OCI-M1 (cell line): ENCODE measurements around the gene TAC3.
"Not testable (repeated sequence)": the region's sequence is repeated elsewhere in the genome, so short reads cannot be mapped to it uniquely, and the experiment has no call there.

ENCODE experiments used
- DNase-seq: peaks from one replicate; lab custom pipeline; 2025; lab: John Stamatoyannopoulos, UW

The TAC3 gene

DNA sequence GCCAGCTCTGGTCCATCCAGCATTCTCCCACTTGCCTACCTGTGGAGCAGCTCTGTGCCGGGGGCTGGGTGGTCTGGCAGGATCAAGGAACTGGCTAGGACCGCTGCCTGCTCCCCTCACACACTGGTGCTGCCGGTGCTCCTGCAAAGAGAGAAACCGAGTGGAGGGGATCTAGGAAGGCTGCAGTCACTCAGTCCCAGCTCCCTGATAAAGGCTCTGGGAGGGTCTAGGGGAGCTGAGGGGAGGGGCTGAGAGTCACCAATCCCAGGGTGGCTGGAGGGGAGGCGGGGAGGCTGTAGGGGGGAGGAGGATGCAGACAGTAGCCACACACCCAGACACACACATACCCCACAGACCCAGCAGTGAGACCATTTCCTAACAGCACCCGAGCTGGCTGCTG, at the start of gene TAC3:
Gene TAC3 (minus strand): TSS at position 182 of the 400 bp plus-strand sequence. CDS start 732 bp downstream, outside the sequence.
- no peak for DNase-seq

DNA sequence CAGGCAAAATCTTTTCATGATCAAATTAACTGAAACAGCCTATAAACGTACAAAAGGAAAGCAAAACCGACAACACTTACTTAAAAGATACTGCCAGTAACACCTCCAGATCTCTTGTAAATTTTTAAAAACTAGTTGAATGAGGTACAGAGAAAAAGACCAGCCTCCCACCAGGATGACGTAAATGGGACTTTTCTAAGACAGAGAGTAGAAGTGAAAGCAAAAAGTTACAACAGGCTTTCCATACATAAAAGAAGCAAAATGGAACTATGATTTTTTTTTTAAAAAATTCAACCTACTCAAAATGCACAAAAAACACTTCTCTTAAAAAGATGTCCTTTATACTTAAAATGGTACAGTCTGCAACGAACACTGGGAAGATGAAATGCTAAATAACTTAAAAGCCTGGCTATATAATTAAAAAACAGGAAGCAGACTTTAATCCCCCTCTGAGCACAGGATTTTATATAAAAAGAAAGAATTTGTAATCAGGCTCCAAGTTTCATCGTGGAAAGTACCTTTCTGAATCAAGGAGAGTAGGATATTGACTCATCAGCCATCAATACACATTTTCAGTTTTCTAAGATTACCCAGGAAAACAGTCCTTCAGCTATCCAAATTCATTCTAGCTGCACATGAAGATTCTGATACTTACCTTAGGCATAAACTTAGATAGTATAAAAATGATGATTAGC, 47.8 kb upstream of the TAC3 start:
- DNase-seq = peak; percentile 27

DNA sequence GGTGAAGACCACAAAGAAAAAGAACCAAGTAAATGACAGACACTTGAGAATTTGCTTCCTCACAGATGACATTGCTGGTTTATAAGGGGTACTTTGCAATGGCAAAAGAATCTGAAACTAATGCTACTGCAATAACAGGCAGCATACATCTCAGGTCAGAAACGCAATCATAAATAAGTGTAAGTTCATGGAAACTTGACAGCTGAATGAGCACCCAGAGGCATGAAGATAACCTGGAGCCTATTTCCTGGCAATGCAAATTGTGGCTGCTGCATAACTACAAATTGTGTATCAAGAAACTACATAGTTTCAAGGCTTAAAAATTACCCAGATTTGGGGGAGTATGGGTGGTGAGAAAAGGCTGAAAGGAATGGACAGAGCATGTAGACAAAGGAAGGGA, 42.1 kb upstream of the TAC3 start:
- DNase-seq = no peak

DNA sequence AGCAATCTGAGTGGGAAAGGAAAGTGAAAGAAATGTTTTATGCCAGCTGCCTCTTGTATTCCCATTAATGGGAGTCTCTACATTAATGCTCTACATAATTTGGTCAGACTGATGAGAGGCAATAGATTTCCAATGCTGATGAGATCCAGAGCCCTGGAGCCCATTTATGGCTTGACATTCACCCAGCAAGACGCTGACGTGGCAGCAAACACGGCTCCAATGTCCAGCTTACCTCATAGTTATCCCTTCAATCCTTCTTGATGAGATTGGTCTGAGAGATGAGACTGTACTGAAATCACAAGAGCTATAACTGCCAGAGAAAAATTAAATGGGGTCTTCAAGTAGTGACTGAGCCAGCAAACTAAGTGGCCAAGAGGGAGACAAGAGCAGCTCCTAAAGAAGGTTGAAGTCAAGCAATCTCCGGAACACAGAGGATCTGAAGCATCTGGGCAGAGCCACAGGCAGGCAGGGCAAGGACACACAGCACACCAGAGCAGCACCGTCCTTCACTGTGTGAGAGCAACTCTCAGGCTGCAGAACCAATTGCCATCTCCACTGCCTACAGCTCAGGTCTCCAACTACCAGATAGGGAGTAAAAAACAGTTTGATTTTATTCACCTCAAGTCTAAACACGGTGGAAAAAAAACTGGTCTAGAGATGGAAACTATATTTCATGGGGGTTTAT, 40.9 kb upstream of the TAC3 start:
- no peak for DNase-seq

DNA sequence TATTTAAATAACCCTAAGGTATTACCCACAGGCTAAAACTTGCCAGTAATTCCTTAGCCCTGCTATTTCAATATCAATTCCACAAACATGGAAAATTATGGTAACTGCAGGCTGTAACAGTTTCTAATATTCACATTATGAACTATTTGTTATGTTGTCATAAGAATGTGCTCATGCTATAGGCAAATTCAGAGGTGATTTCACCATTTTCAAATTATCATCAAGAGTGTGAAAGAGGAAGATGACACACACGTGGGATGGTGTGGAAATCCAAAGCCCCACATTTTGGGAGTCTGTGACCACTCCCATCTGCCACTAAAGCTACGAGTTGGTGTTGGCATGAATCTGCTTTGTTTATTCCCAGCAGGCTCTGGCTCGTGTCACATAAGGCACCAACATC, 39.5 kb upstream of the TAC3 start:
- DNase-seq = peak; percentile 25

DNA sequence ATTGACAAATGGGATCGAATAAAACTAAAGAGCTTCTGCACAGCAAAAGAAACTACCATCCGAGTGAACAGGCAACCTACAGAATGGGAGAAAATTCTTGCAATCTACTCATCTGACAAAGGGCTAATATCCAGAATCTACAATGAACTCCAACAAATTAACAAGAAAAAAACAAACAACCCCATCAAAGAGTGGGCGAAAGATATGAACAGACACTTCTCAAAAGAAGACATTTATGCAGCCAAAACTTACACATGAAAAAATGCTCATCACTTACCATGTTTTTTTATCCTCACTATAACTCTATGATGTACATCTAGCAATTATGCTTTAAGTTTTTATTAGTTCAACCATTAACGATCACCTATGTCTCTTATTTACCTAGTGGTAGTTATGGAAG, 37.6 kb upstream of the TAC3 start:
- not testable (repeated sequence) for DNase-seq

DNA sequence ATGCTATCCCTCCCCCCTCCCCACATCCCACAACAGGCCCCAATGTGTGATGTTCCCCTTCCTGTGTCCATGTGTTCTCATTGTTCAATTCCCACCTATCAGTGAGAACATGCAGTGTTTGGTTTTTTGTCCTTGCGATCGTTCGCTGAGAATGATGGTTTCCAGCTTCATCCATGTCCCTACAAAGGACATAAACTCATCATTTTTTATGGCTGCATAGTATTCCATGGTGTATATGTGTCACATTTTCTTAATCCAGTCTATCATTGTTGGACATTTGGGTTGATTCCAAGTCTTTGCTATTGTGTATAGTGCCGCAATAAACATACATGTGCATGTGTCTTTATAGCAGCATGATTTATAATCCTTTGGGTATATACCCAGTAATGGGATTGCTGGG, 36.8 kb upstream of the TAC3 start:
- not testable (repeated sequence) for DNase-seq

DNA sequence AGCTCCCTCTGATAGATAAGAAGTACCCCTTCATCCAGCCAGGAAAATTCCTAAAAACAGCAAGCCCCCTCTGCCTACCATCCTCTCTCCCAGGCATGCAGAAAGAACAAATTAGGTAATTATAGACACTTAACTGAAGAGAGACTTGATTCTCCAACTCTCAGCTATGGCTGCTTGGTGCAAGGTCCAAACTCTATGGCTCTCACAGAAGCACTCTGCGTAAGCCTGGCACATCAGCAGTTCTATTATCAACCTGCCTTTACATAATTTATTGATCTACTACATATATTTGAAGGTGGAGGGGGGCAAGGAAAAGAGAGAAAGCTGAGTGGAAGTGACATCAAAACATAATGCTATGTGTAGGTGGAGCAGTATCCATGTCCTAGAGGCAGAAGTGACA, 34.7 kb upstream of the TAC3 start:
- no peak for DNase-seq

DNA sequence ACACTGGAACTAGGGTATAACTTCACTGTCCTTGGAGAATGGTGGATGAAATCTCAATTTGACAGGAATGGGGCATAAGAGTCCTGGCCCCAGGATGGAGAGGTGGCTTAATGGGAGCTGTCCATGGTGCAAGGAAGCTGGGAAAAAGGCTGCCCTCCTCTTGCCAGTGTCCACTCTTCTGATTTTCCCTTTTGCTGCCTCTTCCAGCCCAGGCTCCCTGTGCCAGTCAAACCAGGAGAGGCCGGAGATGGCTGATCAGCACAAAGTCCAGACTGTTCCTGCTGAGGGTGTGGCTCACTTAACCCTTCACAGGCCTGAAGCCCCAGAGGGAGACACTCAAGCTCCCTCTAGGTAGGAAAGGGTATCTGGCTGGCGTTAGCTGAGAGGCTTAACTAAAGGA, 33.6 kb upstream of the TAC3 start, which contains the start of gene MYO1A:
Gene MYO1A (minus strand): TSS at position 240 of the 400 bp plus-strand sequence. CDS start 1,806 bp downstream, outside the sequence.
- no peak for DNase-seq

DNA sequence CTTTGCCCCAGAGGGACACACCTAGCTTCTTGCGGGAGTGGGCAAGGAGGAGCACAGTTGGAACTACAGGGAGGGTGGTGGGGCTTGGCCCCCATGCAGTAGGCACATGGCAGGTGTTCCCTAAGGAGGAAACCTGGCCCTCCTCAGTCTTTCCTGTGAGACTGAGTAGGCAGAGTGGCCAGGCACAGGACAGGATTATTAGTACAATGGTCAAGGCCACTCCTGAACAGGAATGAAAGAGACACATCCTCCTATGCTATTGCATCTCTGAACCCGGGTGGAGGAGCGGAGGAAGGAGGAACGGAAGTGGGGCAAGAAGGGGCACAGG, 32.8 kb upstream of the TAC3 start:
- DNase-seq = no peak

DNA sequence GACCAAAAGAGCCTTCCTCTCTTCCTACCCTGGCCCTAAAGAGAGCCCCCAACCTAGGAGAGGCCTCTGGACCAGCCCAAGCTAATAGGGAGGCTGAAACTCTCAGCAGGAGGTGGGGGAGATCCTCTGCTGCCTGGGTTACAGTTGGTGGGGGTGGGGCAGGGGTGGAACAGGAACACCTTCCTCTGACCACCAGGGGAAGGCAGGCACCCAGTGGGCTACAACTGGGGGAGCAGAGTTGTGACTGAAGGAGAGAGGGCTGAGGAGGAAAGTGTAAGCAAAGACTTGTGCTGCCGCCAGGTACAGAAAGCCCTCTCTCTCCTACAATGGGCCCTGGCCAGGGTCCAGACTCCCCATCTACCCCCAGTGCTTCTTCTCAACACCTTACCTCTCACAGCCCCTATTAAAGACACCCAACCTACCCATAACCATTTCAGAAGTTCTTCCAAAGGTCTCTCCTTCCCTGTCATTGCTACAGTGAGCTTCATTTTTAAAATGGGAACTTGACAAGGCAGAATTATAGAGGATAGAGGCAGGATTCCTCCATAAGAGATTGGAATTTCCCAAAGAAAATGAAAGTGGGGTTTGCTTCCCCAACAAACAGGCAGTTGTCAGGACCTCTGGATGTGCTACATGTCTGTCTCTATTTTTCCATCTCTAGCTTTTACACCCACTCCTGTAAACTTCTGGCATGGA, 32.2 kb upstream of the TAC3 start:
- DNase-seq = no peak

DNA sequence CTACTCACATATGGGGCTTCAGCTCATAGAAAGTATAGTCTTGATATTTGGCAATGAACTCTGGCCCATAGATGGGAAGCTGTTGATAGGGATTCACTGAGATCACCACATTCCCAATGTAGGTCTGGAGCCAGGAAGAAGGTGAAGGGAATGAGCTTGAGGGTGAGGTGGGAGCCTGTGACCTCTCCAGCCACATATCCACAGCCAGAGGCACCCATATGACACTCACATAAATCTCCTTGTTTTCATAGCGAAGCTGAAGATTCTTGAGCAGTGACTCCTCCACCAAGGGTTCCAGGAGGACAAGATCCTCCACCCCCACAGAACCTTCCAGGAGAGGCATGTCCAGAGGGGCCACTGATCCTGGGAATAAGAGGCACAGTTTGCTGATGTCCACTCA, 31.7 kb upstream of the TAC3 start:
- no peak for DNase-seq

DNA sequence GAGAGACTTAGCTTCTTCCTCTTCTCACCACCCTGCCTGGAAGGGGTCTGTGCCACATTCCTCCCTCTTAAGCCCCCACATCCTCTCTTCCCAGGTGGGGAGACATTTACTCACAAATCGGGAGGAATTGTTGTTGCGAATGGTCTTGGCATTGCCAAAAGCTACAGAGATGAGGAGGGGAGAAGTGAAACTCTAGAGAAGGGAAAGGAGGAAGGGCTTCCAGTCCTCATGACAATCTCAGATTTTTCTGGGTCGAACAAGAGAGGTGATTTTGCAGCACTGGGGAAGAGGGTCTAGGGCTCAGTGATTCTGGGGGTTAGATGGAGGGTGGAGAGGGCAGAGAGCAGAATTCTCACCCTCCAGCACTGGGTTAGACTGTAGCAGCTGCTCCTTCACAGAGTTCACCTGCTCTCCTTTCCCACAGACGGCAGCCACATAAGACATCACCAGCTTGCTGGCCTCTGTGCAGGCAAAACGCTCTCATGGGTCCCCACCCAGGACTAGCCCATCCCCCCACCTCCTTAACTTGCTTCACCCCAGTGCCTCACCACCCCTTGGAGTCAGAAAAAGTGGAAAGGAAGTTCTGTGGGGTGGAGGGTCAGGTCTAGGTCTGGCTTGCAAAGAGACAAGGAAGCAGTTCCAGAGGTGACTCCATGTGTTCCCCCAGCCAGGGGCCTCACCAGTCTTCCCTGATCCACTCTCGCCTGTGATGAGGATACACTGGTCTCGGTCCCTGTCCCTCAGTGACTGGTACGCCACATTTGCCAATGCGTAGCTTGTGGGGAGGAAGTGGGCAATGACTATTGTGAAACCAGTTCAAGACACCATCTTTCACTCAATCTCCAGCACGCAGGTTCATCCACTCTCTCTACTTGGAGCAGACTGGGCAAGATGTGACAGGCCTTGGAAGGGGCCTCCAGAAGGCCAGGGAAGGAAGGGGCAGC, 30.9 kb upstream of the TAC3 start:
- DNase-seq = no peak

DNA sequence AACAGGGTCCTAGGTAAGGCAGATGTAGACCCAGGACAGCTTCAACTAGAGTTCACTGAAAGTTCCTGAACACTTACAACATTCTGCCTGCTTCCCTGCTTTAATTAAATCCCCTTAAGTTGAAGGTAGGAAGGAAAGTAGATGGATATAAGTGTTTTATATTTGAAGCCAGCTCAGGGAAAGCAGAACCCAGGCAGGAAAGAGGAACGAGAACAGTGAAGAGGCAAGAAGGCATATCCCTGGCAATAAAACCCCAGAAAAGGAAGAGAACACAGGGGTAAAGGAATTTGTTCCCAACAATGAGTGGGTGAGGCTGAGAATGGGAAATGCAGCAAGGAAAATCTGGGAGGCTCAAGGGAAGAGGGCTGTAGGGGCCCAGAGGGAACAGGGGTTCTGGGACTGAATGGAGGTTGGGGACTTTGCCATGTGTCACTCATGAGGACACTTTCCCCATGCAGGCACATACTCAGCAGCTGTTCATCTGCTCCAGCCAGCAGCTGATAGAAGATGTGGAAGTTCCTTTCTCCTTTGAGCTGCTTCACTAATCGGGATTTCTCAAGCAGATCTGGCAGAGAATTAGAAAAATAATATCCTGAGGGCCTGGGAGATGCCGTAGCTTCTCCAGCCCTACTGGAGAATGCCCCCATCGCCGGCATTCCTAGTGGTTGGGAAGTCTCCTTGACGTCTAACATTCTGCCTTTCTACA, 29.9 kb upstream of the TAC3 start:
- no peak for DNase-seq

DNA sequence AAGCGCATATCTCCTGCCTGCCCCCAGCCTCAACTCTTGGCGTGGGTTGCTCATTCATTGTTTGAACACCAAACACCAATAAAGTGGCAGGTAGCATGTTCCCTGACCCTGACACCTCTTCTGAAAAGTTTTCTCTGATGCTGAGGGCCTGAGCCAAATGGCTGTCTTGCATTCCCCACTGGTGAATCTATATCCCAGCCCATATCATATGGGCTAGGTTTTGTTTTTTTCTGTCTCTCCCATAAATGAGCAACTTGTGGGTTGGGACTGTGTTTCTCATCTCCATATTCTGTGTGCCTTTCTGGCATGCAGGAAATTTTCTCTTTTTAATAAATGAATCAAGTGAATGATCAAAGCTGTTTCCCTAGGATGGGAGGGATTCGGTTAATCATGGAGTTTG, 28.6 kb upstream of the TAC3 start:
- no peak for DNase-seq

DNA sequence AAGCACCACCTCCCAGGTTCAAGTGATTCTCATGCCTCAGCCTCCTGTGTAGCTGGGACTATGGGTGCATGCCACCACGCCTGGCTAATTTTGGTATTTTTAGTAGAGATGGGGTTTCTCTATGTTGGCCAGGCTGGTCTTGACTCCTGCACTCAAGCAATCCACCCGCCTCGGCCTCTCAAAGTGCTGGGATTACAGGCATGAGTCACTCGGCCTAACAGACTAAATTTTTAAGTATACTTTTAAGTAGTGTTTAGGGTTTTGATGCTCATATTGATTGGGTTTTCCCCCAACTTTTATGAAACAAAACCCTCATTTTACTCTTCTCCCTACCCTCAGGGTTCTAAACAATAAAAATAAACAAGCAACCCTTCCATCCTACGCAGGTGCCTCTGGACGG, 28.1 kb upstream of the TAC3 start:
- no peak for DNase-seq

DNA sequence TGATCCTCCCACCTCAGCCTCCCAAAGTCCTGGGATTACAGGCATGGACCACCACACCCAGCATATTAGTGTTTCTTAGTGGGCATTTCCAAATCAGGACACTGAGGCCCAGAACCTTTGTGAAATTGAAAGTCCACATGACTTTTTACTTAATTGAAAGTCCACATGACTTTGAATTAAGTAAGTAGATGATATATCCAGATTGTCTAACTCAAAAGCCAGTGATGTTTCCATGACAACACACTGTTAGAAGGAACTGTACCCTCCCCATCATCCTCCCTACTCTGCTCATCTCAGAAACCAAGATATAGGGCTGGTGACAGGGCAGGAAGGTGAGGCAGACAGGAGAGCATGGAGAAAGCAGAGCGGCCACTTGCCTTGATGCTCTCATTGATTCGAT, 26.4 kb upstream of the TAC3 start:
- DNase-seq = no peak

DNA sequence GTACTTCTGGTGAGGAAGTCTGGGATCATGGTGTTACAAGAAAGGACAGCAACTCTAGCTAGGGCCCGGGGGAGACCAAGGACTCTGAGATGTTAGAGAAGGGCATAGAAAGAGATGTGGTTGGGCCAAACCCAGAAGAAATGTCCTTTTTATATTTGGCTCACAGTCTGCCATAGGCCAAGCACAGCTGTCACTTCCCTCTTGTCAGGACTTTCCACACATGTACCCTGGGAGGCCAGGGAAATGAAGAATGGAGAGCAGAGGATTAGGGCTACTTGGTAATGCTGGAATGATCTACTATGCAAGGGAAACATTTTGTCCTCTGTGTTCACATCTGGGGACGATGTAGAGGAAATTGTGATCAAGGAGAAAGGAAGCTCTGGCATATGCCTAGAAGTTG, 24.4 kb upstream of the TAC3 start:
- no peak for DNase-seq

DNA sequence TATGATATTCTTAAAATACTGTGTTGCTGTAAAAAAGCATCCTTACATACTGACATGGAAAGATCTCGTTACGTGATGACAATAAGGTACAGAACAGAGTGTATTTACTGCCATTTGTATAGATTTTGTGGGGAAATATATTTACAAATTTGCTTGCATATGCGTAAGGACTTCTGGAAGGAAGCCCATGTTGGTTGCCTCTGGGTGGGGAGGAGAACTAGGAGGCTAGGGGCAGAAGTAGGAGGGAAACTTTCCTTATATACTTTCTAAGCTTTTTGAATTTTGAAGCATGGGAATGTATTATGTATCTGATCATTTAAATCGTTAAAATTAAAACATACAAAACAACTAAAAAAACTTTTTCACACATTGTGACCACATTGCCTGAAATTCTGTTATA, 23.9 kb upstream of the TAC3 start:
- no peak for DNase-seq

DNA sequence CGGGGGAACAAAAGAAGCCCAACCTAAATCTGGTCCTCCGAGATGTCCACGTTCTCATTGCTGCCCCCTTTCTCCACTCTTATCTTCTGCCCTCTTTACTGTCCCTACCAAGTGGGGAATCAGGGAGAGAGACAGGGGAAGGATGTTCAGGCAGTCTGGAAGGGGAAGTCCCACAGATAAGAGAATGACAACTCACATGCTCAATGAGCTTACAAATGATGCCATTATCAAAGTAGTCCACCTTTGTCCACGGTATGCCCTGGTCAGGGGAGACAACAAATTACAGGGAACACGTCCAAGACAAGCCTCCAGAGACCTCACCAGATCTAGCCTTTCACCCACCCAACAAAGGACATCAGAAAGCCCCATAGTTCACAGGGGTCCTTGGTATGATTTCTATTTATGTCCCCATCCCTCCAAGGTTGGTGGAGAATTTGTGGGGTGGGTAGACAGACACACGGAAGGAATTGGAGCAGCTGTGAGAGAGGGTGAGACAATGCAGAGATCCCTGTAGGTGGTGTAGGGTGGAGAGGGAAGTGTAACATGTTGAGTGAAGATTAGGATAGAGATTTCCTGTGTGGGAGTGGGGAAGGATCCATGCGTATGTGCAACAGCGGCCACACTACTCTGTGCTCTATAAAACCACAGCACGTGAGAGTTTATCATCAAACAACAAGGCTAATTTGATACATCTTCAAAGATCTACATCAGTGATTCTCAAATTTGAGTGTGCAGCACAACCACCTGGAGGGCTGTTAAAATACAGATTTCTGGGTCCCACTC, 22.9 kb upstream of the TAC3 start:
- DNase-seq = peak; percentile 68

DNA sequence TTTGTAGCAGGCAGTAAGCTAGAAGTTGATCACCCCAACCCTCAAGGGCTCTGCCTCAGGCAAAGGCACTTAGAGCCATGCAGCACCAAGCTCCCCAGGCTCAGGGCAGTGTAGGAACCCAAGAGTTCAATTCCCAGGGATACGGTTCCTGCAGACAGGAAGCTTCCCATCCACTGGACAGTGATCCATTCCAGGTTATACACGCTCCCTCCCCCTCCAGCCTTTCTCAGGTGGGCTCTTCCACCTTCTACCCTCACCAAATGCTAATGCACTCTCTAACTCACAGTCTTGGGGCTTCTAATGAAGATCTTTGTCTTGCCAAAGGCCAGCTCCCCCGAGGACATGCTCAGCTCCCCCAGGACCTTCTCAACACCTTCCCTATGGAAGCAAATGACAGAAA, 20.9 kb upstream of the TAC3 start:
- no peak for DNase-seq
